GM12878 (cell line): ENCODE results near the gene GTF2F2.
"Not testable (repeated sequence)": the region's sequence is repeated elsewhere in the genome, so short reads cannot be mapped to it uniquely, and the experiment has no call there.

Source experiments
- ATF3 ChIP-seq: IDR thresholded peaks from 2 replicates; pipeline ENCODE4 v1.6.1; 2011; ENCODE audit warnings: low read depth, mild to moderate bottlenecking, low read length, moderate library complexity, borderline replicate concordance; ENCODE audit errors: extremely low read depth
- CTCF ChIP-seq, 3 experiments: IDR thresholded peaks in 2 of 3; conservative IDR thresholded peaks in 1 of 3; 2 replicates each; pipeline ENCODE4 v1.5.1; 2011; ENCODE audit warnings: low read depth in 3 of 3, low read length in 3 of 3, mild to moderate bottlenecking in 3 of 3, control low read depth in 2 of 3, moderate library complexity in 2 of 3, inconsistent platforms in 1 of 3, mixed read lengths in 1 of 3; ENCODE audit not compliant: control insufficient read depth in 2 of 3, insufficient read depth in 1 of 3; ENCODE audit errors: extremely low read depth in 1 of 3
- E2F8 ChIP-seq: fragments of 450-650 bp; IDR thresholded peaks from 2 replicates; pipeline ENCODE4 v1.6.1; 2018; ENCODE audit warnings: mild to moderate bottlenecking, low read depth, moderate library complexity; ENCODE audit not compliant: partially characterized antibody
- EZH2 ChIP-seq: IDR thresholded peaks from 2 replicates; pipeline ENCODE4 v1.6.1; 2012; ENCODE audit warnings: low read depth, mild to moderate bottlenecking, control low read depth, inconsistent platforms, low read length, borderline replicate concordance; ENCODE audit not compliant: control insufficient read depth
- FOXM1 ChIP-seq: IDR thresholded peaks from 2 replicates; pipeline ENCODE4 v1.6.1; 2012; ENCODE audit warnings: low read depth, mild to moderate bottlenecking, inconsistent platforms, low read length, moderate library complexity
- HDAC2 ChIP-seq: fragments of 200-600 bp; sonication (generic); IDR thresholded peaks from 2 replicates; pipeline ENCODE4 v1.6.1; 2017
- PAX8 ChIP-seq: fragments of 450-650 bp; IDR thresholded peaks from 2 replicates; pipeline ENCODE4 v1.6.1; 2017; ENCODE audit warnings: mild to moderate bottlenecking, moderate library complexity
- PBX3 ChIP-seq: IDR thresholded peaks from 2 replicates; pipeline ENCODE4 v1.6.1; 2011; ENCODE audit warnings: mild to moderate bottlenecking, low read depth, low read length, moderate library complexity; ENCODE audit not compliant: insufficient replicate concordance
- POLR2A ChIP-seq: IDR thresholded peaks from 2 replicates; pipeline ENCODE4 v1.6.1; 2011; ENCODE audit warnings: low read depth, mild to moderate bottlenecking, low read length
- POLR2AphosphoS5 ChIP-seq: IDR thresholded peaks from 2 replicates; pipeline ENCODE4 v1.6.1; 2011; ENCODE audit warnings: mild to moderate bottlenecking, low read length, inconsistent platforms
- SMC3 ChIP-seq: IDR thresholded peaks from 2 replicates; pipeline ENCODE4 v1.6.1; 2011; ENCODE audit warnings: low read length, improper control_type of control experiment, borderline replicate concordance
- USF2 ChIP-seq: IDR thresholded peaks from 2 replicates; pipeline ENCODE4 v1.6.1; 2011; ENCODE audit warnings: low read depth, low read length, improper control_type of control experiment, borderline replicate concordance
- YBX1 ChIP-seq: fragments of 450-650 bp; IDR thresholded peaks from 2 replicates; pipeline ENCODE4 v1.6.1; 2016; ENCODE audit warnings: antibody characterized with exemption
- TF ChIP-seq, protein P1 (sequence below): fragments of 450-650 bp; formaldehyde crosslinking; IDR thresholded peaks from 2 replicates; pipeline ENCODE4 v1.4.0; 2020; ENCODE audit warnings: mild to moderate bottlenecking, moderate library complexity

DNA sequence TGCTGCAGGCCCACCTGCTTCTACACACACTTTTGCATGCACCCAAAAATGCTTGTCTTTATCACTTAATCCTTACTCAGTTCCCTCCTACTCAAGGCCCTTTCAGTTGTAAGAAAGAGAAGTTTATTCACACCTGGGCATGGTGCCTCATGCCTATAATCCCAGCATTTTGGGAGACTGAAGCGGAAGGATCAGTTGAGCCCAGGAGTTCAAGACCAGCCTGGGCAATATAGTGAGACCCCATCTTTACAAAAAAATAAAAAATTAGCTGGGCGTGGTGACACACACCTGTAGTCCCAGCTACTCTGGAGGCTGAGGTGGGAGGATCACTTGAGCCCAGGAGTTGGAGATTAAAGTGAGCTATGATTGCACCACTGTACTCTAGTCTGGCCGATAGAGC, 178.2 kb downstream of the GTF2F2 start:
- TF ChIP-seq CTCF (IDR thresholded peaks at IDR 0.05 in 2 of 3, conservative IDR thresholded peaks at IDR 0.05 in 1 of 3; ENCODE audit: control insufficient read depth in 2 of 3, extremely low read depth in 1 of 3, insufficient read depth in 1 of 3, low read depth in 3 of 3, low read length in 3 of 3); POLR2AphosphoS5; USF2; YBX1; HDAC2; PBX3; PAX8; EZH2; POLR2A; E2F8; ATF3; SMC3; FOXM1: not testable (repeated sequence)
- TF ChIP-seq, protein P1, sequence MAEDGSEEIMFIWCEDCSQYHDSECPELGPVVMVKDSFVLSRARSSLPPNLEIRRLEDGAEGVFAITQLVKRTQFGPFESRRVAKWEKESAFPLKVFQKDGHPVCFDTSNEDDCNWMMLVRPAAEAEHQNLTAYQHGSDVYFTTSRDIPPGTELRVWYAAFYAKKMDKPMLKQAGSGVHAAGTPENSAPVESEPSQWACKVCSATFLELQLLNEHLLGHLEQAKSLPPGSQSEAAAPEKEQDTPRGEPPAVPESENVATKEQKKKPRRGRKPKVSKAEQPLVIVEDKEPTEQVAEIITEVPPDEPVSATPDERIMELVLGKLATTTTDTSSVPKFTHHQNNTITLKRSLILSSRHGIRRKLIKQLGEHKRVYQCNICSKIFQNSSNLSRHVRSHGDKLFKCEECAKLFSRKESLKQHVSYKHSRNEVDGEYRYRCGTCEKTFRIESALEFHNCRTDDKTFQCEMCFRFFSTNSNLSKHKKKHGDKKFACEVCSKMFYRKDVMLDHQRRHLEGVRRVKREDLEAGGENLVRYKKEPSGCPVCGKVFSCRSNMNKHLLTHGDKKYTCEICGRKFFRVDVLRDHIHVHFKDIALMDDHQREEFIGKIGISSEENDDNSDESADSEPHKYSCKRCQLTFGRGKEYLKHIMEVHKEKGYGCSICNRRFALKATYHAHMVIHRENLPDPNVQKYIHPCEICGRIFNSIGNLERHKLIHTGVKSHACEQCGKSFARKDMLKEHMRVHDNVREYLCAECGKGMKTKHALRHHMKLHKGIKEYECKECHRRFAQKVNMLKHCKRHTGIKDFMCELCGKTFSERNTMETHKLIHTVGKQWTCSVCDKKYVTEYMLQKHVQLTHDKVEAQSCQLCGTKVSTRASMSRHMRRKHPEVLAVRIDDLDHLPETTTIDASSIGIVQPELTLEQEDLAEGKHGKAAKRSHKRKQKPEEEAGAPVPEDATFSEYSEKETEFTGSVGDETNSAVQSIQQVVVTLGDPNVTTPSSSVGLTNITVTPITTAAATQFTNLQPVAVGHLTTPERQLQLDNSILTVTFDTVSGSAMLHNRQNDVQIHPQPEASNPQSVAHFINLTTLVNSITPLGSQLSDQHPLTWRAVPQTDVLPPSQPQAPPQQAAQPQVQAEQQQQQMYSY (CRISPR knock-in tag): not testable (repeated sequence)
